ENCODE results near the gene CMTM4. TPM values are rescaled to one million over a fixed set of nuclear protein-coding genes. Genes with fewer than 3 reads are reported as not detected.

Gene CMTM4
- polyA plus RNA-seq, 1 donor (not counting 4 experiments of a cell fraction or from before 2014, with no cell fraction given) = 23.1 TPM

DNA sequence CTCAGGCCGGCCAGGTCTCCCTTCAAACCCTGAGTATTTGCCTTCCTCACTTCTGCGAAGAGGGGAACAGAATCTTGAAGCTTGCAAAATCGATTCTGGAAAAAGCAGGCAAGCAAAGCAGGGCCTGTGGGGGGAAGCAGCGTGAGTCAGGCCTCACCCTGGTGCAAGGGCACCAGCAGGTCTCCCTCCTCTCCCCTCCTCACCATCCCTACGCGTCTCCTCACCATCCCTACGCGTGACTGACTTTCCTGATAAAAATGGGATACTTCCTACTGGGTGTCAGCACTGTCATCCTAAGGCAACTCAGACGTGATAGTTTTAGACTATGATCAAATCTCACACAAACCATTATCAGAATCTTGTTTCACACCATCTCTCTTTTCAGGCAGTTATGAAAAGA lies 80.0 kb downstream of the CMTM4 start:
- dilution Hi-C loops (cut with MboI; ENCODE audit: extremely low pct_ligation_motif_present, low sequenced_read_pairs) = no loop called here
- no peak overlapping the region for H3K4me3 ChIP-seq (ENCODE audit: control insufficient read depth in 2 of 3, extremely low read depth in 1 of 3, insufficient read depth in 2 of 3, low read depth in 1 of 3, low read length in 3 of 3)
- H3K4me2 ChIP-seq (ENCODE audit: control insufficient read depth, extremely low read depth, insufficient read depth, low read depth, low read length) = no peak overlapping the region
- no peak for DNase-seq (ENCODE audit: low read depth, low spot score)
- no peaks in the 10 kb centered on the region for H3K27me3 ChIP-seq (ENCODE audit: control insufficient read depth, extremely low read depth, insufficient read depth, low read length)
- no peak overlapping the region for H3K9ac ChIP-seq (ENCODE audit: control insufficient read depth, extremely low read depth, insufficient read depth, low read length)
- no peaks in the 10 kb centered on the region for H3K9me3 ChIP-seq (ENCODE audit: control insufficient read depth, low read depth, low read length)
- no peak overlapping the region for H2AFZ ChIP-seq (ENCODE audit: control insufficient read depth, low read length)
- H3K36me3 ChIP-seq (ENCODE audit: control insufficient read depth in 2 of 2, extremely low read depth in 1 of 2, insufficient read depth in 2 of 2, low read length in 2 of 2) = peaks cover 7 to 19% of the 10 kb centered on the region in 2 experiments
- TF ChIP-seq EZH2 (IDR thresholded peaks at IDR 0.05; ENCODE audit: low read length) (no peak), CTCF (optimal IDR thresholded peaks at IDR 0.05 in 1 of 3, IDR thresholded peaks at IDR 0.05 in 1 of 3, conservative IDR thresholded peaks at IDR 0.05 in 1 of 3; ENCODE audit: extremely low read depth in 1 of 3, insufficient read depth in 2 of 3, low read length in 3 of 3) (no peak)
- H3K4me1 ChIP-seq (ENCODE audit: control insufficient read depth, extremely low read depth, insufficient read depth, low read length) = peaks cover 24% of the 10 kb centered on the region
- H3K27ac ChIP-seq (ENCODE audit: control insufficient read depth, insufficient read depth, low read length) = no peak overlapping the region
- H3K79me2 ChIP-seq (ENCODE audit: control insufficient read depth, insufficient read depth, low read length) = no peaks in the 10 kb centered on the region
- H4K20me1 ChIP-seq (ENCODE audit: control insufficient read depth, extremely low read depth, insufficient read depth, low read length) = no peaks in the 10 kb centered on the region
- FAIRE-seq = no peak
- no peaks in the 10 kb centered on the region for H3K9me1 ChIP-seq (ENCODE audit: control insufficient read depth, extremely low read depth, insufficient read depth, low read length)

GRCh38 chr16:66616169-66616568 lies 80.4 kb downstream of the CMTM4 start:
- no peak for DNase-seq (ENCODE audit: low read depth, low spot score)
- Histone ChIP-seq H3K27ac (ENCODE audit: control insufficient read depth, insufficient read depth, low read length) (no peak overlapping the region), H2AFZ (ENCODE audit: control insufficient read depth, low read length) (no peak overlapping the region), H3K9me1 (ENCODE audit: control insufficient read depth, extremely low read depth, insufficient read depth, low read length) (no peaks in the 10 kb centered on the region), H3K4me2 (ENCODE audit: control insufficient read depth, extremely low read depth, insufficient read depth, low read depth, low read length) (no peak overlapping the region), H3K4me3 (ENCODE audit: control insufficient read depth in 2 of 3, extremely low read depth in 1 of 3, insufficient read depth in 2 of 3, low read depth in 1 of 3, low read length in 3 of 3) (no peak overlapping the region), H3K79me2 (ENCODE audit: control insufficient read depth, insufficient read depth, low read length) (no peaks in the 10 kb centered on the region), H3K36me3 (ENCODE audit: control insufficient read depth in 2 of 2, extremely low read depth in 1 of 2, insufficient read depth in 2 of 2, low read length in 2 of 2) (peaks cover 11 to 19% of the 10 kb centered on the region in 2 experiments), H3K9me3 (ENCODE audit: control insufficient read depth, low read depth, low read length) (no peaks in the 10 kb centered on the region), H3K9ac (ENCODE audit: control insufficient read depth, extremely low read depth, insufficient read depth, low read length) (no peak overlapping the region), H3K4me1 (ENCODE audit: control insufficient read depth, extremely low read depth, insufficient read depth, low read length) (peaks cover 24% of the 10 kb centered on the region), H3K27me3 (ENCODE audit: control insufficient read depth, extremely low read depth, insufficient read depth, low read length) (no peaks in the 10 kb centered on the region), H4K20me1 (ENCODE audit: control insufficient read depth, extremely low read depth, insufficient read depth, low read length) (no peaks in the 10 kb centered on the region)
- TF ChIP-seq CTCF (optimal IDR thresholded peaks at IDR 0.05 in 1 of 3, IDR thresholded peaks at IDR 0.05 in 1 of 3, conservative IDR thresholded peaks at IDR 0.05 in 1 of 3; ENCODE audit: extremely low read depth in 1 of 3, insufficient read depth in 2 of 3, low read length in 3 of 3) (no peak), EZH2 (IDR thresholded peaks at IDR 0.05; ENCODE audit: low read length) (no peak)
- dilution Hi-C loops (cut with MboI; ENCODE audit: extremely low pct_ligation_motif_present, low sequenced_read_pairs) = no loop called here
- no peak for FAIRE-seq
